HEK293 (cell line): ENCODE results near the gene ATOH8.

ENCODE experiments used
- GLI2 ChIP-seq: fragments of 450-650 bp; formaldehyde crosslinking; IDR thresholded peaks from 2 replicates; pipeline ENCODE4; 2017; ENCODE audit warnings: missing biosample characterization, missing genetic modification characterization, low read depth, borderline replicate concordance
- KLF7 ChIP-seq: fragments of 450-650 bp; formaldehyde crosslinking; IDR thresholded peaks from 2 replicates; pipeline ENCODE4 v1.5.1; 2016; ENCODE audit warnings: missing biosample characterization, missing genetic modification characterization, borderline replicate concordance
- OSR2 ChIP-seq: fragments of 450-650 bp; formaldehyde crosslinking; IDR thresholded peaks from 2 replicates; pipeline ENCODE4 v1.5.1; 2016; ENCODE audit warnings: missing biosample characterization, missing genetic modification characterization
- ZNF114 ChIP-seq: fragments of 450-650 bp; formaldehyde crosslinking; IDR thresholded peaks from 2 replicates; pipeline ENCODE4 v1.5.0; 2017; ENCODE audit warnings: missing biosample characterization, missing genetic modification characterization
- ZNF785 ChIP-seq: fragments of 450-650 bp; formaldehyde crosslinking; IDR thresholded peaks from 2 replicates; pipeline ENCODE4 v1.5.1; 2016; ENCODE audit warnings: missing biosample characterization, missing genetic modification characterization
- TF ChIP-seq, protein P1 (sequence below): fragments of 450-650 bp; formaldehyde crosslinking; IDR thresholded peaks from 2 replicates; pipeline ENCODE4 v1.5.1; 2016; ENCODE audit warnings: missing biosample characterization, missing genetic modification characterization

DNA sequence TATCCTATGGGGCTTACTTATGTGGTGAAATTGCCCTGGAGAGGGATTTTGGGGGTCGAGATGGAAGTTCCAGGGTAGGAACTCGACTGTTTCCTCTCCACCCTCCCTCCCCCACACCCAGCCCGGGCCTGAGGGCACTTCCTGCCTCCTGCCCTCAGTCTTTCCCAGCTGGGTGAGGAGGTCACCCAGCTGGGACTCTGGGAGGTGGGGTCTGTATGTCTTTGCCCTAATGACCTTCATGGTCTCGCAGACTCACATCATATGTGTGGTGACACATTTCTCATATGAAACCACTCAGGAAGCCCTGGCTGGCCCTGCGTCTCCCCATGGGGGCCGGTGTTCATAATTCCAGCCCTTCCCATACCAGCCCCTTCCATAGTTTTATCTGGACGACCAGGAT, 12.4 kb downstream of the ATOH8 start:
- TF ChIP-seq OSR2 (tag by site-specific recombination): no peak
- TF ChIP-seq, protein P1, sequence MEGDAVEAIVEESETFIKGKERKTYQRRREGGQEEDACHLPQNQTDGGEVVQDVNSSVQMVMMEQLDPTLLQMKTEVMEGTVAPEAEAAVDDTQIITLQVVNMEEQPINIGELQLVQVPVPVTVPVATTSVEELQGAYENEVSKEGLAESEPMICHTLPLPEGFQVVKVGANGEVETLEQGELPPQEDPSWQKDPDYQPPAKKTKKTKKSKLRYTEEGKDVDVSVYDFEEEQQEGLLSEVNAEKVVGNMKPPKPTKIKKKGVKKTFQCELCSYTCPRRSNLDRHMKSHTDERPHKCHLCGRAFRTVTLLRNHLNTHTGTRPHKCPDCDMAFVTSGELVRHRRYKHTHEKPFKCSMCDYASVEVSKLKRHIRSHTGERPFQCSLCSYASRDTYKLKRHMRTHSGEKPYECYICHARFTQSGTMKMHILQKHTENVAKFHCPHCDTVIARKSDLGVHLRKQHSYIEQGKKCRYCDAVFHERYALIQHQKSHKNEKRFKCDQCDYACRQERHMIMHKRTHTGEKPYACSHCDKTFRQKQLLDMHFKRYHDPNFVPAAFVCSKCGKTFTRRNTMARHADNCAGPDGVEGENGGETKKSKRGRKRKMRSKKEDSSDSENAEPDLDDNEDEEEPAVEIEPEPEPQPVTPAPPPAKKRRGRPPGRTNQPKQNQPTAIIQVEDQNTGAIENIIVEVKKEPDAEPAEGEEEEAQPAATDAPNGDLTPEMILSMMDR (tag by site-specific recombination): no peak
- TF ChIP-seq KLF7 (tag by site-specific recombination): no peak
- TF ChIP-seq ZNF114 (tag by site-specific recombination): no peak
- TF ChIP-seq GLI2 (tag by site-specific recombination): no peak
- no peak for TF ChIP-seq ZNF785 (tag by site-specific recombination)
